Stimulated activated CD4-positive, alpha-beta T cell treated with anti-CD3 and anti-CD28 coated beads, Interleukin-1b, Interleukin-23, amount 100 ng/mL, for 48 hours (primary cell): Measurements from ENCODE around the gene TSN.
"Not testable (repeated sequence)": the region's sequence is repeated elsewhere in the genome, so short reads cannot be mapped to it uniquely, and the experiment has no call there.

Experiments used
- DNase-seq: peaks from one replicate; pipeline ENCODE4 v3.0.0-alpha.2; 2020

Gene TSN

DNA sequence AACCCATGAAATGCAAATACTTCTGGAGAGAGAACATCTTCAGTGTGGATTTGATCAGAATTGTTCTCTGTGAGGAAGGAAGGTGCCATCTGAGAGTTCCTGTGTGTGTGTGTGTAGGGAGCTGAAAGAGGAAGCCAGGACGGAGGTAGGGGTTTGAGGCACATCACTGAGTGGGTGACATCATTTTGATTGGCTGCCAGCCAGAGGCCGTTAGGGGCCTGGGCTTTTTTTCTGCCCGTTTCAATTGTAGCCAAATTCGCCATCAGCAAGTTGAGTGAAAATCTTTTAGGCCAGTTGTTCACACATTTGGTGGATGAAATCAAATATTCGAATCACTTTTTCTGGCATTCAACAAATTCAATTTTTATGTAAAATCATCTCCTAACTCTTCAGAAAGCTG lies 48.9 kb downstream of the TSN start:
- DNase-seq: no peak

DNA sequence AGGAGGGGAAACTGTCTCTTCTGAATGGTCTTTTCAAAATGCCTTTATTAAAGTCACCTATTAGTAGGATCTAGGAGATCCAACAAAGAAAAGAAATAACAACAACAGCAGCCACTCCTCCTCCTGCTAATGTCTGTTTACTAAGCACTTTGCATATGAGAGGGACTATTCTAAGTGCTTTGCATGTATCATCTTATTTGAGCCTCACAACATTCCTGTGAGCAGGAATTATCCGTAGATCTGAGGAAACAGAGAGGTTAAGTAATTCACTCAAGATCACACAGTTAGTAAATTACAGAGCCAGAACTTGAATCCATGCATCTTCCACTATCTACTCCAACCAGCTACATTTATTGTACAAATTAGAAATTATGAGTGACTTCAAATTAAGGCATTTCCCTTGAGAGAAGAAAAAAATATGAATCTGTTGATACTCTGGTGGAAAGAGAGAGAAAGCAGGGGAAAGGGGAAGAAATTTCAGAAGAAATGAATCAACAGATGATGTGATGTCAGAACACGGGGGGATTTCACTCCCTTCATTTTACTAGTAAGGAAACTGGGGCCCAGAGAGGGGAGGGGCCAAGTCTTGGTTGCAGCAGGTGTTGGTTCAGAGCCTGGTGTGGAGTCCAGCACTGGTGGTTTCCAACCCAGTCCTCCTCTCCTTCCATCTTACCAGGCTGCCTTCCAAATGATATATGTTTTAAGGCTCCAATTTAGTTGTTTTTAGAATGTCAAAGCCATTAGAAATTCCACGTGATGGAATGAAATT lies 49.7 kb downstream of the TSN start:
- DNase-seq: no peak

DNA sequence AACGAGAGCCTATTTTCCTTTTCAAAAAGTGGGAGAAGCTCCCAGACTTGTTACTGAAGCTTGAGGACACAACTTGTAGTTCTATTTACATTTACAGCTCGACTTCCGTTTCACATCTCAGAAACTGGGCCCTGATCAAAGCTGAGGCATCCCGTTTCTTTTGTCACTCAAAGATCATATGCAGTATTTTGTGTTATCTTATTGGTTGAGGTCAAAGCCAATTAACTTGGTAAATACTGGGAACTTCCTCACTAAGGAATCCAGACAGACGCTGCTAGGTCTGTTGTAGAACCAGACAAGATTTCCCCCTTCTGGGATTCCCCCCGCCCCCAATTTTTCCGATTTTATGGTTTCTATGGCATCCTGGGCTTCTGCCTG lies 50.3 kb downstream of the TSN start:
- DNase-seq: no peak

DNA sequence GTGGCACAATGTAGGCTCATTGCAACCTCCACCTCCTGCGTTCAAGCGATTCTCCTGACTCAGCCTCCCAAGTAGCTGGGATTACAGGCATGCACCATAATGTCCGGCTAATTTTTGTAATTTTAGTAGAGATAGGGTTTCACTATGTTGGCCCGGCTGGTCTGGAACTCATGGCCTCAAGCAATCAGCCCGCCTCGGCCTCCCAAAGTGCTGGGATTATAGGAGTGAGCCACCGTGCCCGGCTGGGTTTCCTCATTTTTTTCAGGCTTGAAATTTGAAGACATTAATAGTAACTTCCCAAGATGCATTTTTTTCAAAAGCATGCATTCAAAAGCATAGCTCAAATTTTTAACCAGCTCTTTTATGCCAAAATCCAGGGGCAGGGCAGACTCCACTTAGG lies 52.3 kb downstream of the TSN start:
- DNase-seq: not testable (repeated sequence)

DNA sequence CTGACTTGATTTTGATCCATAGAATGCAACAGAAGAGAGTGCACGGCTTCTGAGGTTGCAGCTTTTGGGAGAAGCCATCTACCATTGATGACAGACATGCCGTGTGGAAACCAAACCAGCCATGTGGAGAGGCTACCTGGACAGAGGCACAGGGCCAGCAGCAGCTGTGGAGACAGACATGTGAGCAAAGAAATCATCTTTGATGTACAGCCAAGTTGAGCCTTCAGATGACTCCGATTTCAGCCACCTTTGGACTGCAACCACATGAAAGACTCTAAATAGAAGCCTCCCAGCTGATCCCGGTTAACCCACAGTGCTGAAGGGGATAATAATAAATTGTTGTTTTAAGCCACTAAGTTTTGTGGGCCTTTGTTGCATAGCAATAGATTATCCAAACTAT lies 54.2 kb downstream of the TSN start:
- no peak for DNase-seq

DNA sequence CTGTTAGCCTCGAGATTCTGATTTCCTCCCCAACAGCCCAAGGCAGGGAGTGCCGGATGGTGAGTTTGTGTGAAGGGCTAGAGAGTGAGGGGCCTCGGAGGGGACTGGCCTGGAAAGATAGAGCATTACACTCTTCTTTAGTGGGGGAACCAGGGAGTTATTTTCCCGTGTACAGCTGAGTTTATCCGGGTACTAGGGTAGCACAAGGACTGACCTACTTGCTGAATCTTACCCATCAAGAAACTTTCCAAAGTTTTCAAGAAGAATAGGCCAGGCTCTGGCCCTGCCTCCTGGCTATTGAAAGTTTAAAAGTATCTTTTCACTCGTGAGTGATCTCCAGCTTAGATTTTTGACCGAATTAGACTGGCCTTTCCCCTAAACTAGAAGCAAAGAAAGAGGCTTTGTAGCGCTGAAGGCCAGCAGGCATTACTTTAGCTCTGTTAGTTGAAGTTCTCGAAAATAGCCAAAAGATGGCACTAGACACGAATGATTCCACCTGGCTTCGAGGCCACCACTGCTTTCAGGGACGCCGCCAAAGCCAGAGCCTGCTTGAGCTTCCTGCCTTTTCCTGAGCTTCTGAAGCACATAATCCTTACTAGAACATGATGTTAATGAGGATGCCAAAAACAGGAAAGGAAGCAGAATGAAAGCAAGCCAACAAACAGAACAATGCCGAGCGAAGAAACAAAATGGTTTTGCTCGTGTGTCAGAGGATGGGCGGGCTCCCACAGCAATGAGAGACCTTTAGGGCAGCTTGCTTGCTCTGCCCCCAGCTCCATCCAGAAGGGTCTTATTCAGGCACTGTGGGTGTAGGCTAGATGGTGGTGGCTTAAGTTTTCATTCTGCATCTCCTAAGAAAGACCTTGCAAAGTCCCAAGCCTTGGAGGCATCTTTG lies 55.8 kb downstream of the TSN start:
- DNase-seq: no peak

DNA sequence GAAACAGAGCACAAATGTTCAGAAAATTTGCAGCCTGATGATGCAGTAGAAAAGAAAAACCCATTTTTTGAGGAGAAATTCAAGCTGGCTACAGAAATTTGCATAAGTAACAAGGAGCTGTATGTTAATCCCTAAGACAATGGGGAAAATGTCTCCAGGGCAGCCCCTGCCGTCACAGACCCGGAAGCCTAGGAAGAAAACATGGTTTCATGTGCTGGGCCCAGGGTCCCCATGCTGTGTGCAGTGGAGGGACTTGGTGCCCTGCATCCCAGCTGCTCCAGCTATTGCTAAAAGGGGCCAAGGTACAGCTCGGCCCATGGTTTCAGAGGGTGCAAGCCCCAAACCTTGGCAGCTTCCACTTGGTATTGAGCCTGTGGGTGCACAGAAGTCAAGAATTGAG lies 57.6 kb downstream of the TSN start:
- not testable (repeated sequence) for DNase-seq

DNA sequence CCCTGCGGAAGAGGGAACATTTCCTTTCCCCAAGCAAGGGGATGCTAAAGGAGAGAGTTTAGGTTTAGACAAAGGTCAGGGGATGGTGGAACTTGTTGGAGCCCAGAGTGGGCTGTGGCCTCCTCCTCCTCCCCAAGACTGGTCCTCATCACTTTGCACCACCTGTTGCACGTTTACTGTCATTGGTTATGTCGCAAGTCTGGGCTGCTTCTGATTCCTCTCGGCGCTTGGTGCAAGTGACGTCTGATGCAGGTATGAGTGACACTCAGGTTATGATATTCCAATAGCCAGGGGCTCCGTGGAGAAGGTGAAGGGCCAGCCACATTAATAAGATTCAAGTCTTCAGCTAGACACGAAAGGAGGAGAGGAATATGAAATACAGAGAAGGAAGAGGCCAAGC lies 59.8 kb downstream of the TSN start:
- no peak for DNase-seq

DNA sequence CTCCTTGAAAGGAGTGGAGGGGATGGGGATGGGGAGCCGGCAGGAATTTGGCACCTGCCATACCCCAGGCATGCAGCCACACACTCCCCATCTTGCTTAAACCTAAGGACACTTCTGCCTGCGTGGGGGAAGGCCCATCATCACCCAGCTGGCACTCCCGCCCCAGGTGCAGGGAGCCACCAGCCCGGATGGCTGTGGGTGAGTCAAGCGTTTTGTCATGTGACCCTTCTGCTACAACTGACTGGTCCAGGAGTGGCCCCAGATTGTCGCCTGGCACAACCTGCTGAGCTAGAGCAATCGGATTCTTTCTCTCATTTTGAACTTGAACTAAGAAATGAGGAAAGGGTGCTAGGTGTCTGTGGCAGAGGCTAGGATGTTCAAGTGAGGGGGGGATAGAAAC lies 61.3 kb downstream of the TSN start:
- no peak for DNase-seq

DNA sequence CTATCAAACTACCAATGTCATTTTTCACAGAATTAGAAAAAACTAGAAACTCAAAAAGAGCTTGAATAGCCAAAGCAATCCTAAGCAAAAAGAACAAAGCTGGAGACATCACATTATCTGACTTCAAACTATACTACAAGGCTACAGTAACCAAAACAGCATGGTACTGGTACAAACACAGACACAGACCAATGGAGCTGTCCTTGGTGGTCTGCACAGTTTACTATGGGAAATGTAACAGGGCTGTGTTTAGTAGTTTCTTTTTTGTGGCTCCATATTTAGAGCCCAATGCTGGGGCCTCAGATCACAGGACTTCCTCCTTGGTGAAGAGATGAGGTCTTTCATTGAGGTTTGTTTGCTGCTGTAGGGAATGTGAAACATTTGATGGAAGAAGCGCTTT lies 61.9 kb downstream of the TSN start:
- not testable (repeated sequence) for DNase-seq
